Measurements from ENCODE around the gene TIRAP.
"Not testable (repeated sequence)": the region's sequence is repeated elsewhere in the genome, so short reads cannot be mapped to it uniquely, and the experiment has no call there.

Gene TIRAP, protein sequence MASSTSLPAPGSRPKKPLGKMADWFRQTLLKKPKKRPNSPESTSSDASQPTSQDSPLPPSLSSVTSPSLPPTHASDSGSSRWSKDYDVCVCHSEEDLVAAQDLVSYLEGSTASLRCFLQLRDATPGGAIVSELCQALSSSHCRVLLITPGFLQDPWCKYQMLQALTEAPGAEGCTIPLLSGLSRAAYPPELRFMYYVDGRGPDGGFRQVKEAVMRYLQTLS

DNA sequence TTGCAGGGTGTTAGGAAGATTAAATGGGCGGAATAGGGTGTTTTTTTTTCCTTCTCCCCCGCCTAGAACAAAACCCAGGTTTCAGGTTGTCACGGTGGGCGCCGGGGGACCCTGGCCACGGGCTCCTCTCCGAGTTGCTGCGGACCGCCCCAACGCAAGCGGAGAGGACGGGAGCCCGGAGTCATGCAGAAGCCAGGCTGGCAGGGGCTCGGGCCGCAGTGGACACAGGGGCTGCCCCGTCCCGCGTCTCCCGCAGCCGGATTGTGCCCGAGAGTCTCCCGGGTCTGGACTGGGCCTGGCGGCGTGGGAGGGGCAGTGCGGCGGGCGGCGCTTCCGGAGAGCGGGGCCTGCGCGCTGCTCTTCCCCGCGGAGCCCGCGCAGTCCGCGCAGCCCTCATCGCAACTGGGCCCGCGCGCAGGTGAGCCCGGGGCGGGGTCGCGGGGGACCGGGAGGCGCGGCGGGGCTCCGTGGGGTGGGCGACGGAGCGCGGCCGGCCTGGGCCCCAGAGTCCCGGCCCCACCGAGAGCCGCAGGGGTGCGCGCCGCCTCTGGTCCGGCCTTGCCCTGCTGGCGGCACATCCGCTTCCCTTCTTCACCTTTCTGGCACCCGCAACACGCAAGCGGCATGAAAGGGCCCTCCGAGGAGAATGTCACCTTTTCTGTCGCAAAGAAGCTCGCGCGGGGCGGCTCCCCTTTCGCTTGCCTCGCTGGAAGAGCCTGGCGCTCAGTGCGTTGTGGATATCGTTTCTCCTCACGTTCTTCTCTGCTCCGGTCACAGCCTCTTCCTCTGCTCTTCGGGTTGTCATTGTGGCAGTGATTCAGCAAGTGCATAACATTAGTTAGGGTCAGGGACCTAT, at the start of gene TIRAP:
TIRAP (plus strand) TSS at position 358 of the 856 bp plus-strand sequence. CDS start 7,802 bp downstream, outside the sequence.
- peak; percentile 82 for DNase-seq

- DNase-seq, result no peak
Observed at GRCh38 chr11:126233391-126233790, 49.5 kb upstream of the TIRAP start.

GRCh38 chr11:126246636-126247035, 36.3 kb upstream of the TIRAP start:
- DNase-seq, result no peak

GRCh38 chr11:126253265-126253664, 29.6 kb upstream of the TIRAP start:
- no peak for DNase-seq

- no peak for DNase-seq
Observed at GRCh38 chr11:126254819-126255218, 28.1 kb upstream of the TIRAP start.

DNA sequence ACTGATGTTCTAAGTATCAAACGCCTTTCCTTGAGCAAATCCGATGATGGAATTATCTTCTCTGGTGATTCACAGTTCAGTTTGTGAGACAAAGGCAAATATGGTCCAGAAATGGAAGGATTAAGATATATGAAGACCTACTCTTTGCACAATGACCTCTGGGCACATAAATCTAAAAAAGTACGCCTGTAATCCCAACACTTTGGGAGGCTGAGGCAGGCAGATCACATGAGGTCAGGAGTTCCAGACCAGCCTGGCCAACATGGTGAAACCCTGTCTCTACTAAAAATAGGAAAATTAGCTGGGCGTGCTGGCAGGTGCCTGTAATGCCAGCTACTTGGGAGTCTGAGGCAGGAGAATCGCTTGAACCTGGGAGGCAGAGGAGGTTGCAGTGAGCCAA, 27.4 kb upstream of the TIRAP start:
- not testable (repeated sequence) for DNase-seq

- no peak for DNase-seq
Observed at GRCh38 chr11:126256216-126256615, 26.7 kb upstream of the TIRAP start.

DNA sequence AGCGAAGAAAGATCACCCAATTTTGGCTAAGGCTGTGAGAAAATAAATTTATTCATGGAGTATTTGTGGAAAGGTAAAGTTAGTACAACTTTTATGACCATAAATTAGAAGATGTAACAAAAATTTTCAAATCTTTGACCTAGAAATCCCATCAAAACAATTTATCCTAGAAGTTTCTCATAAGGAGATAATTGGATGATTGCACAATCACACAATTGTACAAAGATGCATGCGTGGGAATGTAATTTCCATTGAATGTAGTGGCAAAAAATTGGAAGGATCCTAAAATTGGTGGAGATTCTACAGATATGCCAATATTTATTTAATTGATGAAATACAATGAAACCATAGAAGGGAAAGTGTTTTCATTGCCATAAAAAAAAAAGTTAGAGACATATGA, 25.7 kb upstream of the TIRAP start:
- no peak for DNase-seq

DNA sequence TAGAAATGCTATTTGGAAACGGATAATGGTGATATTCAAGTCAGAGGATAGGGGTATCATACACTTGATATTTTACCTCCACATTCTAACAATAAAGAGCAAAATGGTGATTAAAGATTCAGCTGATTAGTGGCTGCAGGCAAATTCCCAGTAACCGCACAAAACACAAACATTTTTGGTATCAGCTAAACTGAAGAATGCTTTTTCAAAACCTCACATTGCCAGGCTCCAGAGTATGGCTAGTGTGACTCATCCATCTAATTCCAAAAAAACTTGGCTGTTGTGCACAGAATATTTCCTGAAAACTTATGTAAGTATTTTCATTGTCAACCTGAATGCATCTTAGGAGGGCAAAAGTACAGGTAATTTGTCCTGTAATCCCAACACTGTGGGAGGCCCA, 25.1 kb upstream of the TIRAP start:
- no peak for DNase-seq

GRCh38 chr11:126262216-126262615, 20.7 kb upstream of the TIRAP start:
- no peak for DNase-seq

GRCh38 chr11:126263489-126263888, 19.4 kb upstream of the TIRAP start:
- DNase-seq, result no peak

DNA sequence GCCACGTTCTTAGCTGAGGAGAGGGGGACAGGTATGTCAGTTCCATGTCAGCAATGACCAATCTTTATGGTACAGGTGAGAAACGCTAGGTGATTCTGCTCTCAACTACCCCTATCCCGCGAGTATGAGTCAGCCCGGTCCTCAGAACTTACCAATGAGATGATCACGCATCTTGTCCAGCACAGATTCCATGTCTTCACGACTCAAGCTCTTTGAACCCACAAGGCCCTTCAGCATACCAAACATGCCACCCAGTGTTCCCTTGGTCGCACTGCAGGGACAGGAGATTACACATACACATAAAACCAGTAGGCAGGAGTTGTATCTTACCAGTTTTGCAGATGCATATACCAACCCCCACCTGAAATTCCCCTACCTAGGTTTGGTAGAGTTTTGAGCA, 17.1 kb upstream of the TIRAP start:
- peak; percentile 11 for DNase-seq

- no peak for DNase-seq
Observed at GRCh38 chr11:126267650-126268049, 15.2 kb upstream of the TIRAP start.

GRCh38 chr11:126268361-126268707, 14.6 kb upstream of the TIRAP start:
- peak; percentile 74 for DNase-seq

DNA sequence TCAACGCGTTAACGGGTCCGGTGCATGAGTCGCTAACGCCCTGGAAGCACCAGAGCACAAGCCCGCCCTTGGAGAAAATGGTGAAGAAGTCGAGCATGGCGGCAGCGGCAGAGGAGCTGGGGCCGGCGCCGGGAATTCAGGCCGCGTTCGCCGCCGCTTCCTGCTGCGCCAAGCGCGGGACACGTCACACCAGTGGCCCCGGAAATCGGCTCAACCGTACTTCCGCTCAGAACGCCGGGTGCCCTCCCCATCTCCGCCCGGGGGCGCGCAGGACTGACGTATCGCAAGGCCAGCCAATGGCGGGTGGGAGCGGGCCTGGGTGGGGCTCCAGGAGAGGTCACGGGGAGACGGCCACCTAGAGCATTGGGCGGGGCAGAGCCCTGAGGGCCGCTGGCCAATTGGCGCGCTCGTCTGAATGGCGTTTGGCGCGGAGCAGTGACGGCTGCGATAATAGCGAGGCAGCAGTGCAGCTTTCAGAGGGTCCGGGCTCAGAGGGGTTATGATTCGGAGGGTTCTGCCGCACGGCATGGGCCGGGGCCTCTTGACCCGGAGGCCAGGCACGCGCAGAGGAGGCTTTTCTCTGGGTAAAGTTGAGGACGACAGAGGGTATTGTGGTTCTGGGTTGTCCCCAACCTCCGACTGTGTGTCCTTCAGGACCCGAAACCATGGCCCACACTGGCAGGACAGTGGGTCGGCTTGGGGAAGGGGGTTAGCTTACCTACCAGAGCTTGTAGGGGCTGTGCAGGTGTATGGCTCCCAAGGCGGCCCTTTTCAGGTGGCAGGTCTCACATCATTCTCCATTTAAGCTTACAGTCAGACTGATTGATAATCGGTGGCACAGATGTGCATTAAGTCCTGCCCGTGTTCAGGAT, 13.9 kb upstream of the TIRAP start, which contains the start of the genes FOXRED1 and SRPRA:
FOXRED1 (plus strand) TSS at position 447 of the 872 bp plus-strand sequence; CDS start at position 500, 53 bp downstream.
SRPRA (minus strand) TSS at position 188 of the 872 bp plus-strand sequence; CDS start at position 97, 91 bp downstream.
- DNase-seq, result peak; percentile 100

DNA sequence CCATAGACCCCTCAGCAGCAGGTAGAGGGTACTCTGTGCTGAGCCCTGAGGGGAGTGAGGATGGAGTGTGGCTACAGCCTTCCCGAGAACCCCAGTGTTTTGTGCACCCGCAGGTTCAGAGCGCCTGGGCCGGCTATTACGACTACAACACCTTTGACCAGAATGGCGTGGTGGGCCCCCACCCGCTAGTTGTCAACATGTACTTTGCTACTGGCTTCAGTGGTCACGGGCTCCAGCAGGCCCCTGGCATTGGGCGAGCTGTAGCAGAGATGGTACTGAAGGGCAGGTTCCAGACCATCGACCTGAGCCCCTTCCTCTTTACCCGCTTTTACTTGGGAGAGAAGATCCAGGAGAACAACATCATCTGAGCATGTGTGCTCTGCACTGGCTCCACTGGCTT, 5.6 kb upstream of the TIRAP start:
- DNase-seq, result no peak

DNA sequence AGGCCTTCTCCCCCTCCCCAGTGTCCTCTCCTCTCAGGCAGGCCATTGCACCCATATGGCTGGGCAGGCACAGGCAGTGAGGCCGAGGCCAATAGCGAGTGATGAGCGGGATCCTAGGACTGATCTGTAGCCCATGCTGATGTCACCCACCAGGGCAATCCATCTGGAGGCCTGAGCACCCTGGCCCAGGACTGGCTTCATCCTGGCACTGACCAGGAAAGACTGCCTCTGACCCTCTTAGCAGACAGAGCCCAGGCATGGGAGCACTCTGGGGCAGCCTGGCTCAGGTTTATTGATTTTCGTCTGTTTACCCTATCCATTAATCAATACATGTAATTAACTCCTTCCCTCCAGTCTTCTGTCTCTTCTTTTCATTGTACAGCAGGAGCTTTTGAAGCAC, 5.1 kb upstream of the TIRAP start:
- no peak for DNase-seq

- no peak for DNase-seq
Observed at GRCh38 chr11:126279191-126279590, 3.7 kb upstream of the TIRAP start.

DNA sequence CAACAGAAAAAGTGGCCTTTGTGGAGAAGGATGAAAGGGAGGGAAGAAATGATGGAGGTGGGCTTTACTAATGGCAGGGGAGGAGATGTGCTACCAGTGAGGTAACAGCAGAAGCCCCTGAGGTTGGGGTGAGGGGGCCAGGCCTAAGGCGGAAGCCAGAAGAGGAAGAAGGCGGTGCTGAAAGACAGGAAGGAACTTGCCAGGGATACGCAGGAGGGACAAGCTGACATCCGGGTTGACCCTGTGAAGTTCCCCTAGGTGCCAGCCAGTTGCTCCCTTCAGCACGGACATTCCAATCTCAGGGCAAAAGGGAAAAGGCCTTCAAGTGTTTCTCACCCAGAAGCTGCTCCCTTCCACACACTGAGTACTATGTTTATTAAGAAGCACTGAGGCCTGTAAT, 2.3 kb upstream of the TIRAP start:
- no peak for DNase-seq

GRCh38 chr11:126281245-126281644, 1.6 kb upstream of the TIRAP start:
- DNase-seq, result no peak

DNA sequence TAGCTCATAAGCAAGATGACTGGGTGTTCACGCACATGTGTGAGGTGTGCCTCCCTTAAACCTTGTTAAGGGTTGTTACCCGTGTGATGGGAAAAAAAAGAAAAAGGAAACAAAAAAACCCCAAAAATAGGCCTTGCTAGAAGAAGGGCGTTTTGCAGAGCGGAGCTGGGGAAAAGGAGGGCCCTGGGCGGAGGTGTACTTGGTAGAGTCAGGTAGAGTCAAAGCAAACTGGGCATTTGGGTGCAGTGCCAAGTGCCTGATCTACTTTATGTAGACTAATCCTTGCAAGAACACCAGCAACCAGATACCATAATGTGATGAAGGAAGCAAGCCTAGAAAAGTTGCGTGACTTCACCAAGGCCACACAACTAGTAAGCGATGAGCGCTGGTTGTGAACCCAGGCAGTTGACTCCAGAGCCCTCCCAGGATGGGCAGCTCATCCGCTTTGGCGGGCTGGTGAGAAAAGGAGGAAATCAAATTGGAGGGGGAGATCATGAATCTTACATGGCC, 1.2 kb upstream of the TIRAP start:
- DNase-seq, result no peak

- DNase-seq, result peak; percentile 63
Observed at GRCh38 chr11:126282361-126282735, 545 bp upstream of the TIRAP start.

DNA sequence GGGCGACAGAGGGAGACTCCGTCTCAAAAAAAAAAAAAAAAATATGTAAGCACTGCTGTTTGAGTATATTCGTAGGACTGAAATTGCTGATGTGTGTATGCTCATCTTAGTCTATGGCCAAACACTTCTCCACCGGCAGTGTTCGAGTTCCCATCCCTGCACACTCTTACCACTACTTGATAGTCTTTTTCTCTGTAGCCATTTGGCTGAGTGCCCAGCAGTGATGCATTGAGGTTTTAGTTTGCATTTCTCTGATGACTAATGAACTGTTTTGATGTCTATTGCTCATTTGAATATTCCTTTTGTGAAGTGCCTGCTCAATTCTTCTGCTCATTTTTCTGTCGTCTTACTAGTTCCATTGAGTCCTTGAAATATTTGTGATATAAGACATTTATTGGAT, 1.9 kb downstream of the TIRAP start:
- DNase-seq, result peak; percentile 93

All from NCI-H69 (cell line).